IMR-90 (cell line): ENCODE measurements around the gene DCP1A. TPM values are rescaled to one million over a fixed set of nuclear protein-coding genes. Genes with fewer than 3 reads are reported as not detected.

ENCODE experiments used
- ATAC-seq: fragments of 200-7000 bp; cut with Tn5 transposase; 2 replicates; pipeline ENCODE4 v1.9.1; 2020; ENCODE audit warnings: low read depth, mild to moderate bottlenecking, moderate library complexity
- BruUV-seq: library from RNA; stranded (reverse); fragments of 400-500 nt; replicated peaks from 2 replicates; lab custom pipeline; 2021; lab: Mats Ljungman, UMichigan
- CTCF ChIA-PET: fragments of 300-600 bp; formaldehyde crosslinking; extraction: SDS; loops from one replicate; lab custom pipeline; 2021; ENCODE audit warnings: antibody characterized with exemption; lab: Yijun Ruan, JAX
- POLR2A ChIA-PET: fragments of 300-600 bp; sonication (Branson Sonifier 250); formaldehyde crosslinking; loops from one replicate; lab custom pipeline; 2022; ENCODE audit warnings: antibody characterized with exemption; ENCODE audit not compliant: unreplicated experiment; lab: Charles Lee
- DNase-seq: peaks from one replicate; pipeline ENCODE4 v3.0.0; 2013
- H2AFZ ChIP-seq: replicated peaks from 2 replicates; pipeline ENCODE3; 2013; ENCODE audit warnings: low read length, mild to moderate bottlenecking; ENCODE audit not compliant: poor library complexity
- H2AK5ac ChIP-seq: 2 replicates; pipeline ENCODE4 v1.6.1; 2013; ENCODE audit warnings: low read depth, low read length, inconsistent platforms
- H2AK9ac ChIP-seq: replicated peaks from 2 replicates; pipeline ENCODE3; 2013; ENCODE audit warnings: mild to moderate bottlenecking, low read depth, low read length, moderate library complexity; ENCODE audit not compliant: poor library complexity
- H2BK120ac ChIP-seq: 2 replicates; pipeline ENCODE4 v1.6.1; 2013; ENCODE audit warnings: low read depth, low read length, inconsistent platforms
- H2BK15ac ChIP-seq: 3 replicates; pipeline ENCODE4 v1.6.1; 2013; ENCODE audit warnings: low read depth, low read length, inconsistent platforms
- H2BK20ac ChIP-seq: 2 replicates; pipeline ENCODE4 v1.6.1; 2013; ENCODE audit warnings: low read depth, mild to moderate bottlenecking, inconsistent platforms, low read length, moderate library complexity
- H2BK5ac ChIP-seq: 2 replicates; pipeline ENCODE4 v1.6.1; 2013; ENCODE audit warnings: mild to moderate bottlenecking, low read depth, low read length, inconsistent platforms; ENCODE audit not compliant: poor library complexity, severe bottlenecking
- H3K14ac ChIP-seq: replicated peaks from 2 replicates; pipeline ENCODE4 v1.6.1; 2013; ENCODE audit warnings: low read depth, low read length, inconsistent platforms
- H3K18ac ChIP-seq: 2 replicates; pipeline ENCODE4 v1.6.1; 2013; ENCODE audit warnings: low read depth, low read length, control low read depth
- H3K23ac ChIP-seq: 2 replicates; pipeline ENCODE4 v1.6.1; 2013; ENCODE audit warnings: low read depth, low read length, inconsistent platforms
- H3K27ac ChIP-seq: 2 replicates; pipeline ENCODE4 v1.5.1; 2013; ENCODE audit warnings: mild to moderate bottlenecking, control low read depth, low read length; ENCODE audit not compliant: insufficient read depth
- H3K27me3 ChIP-seq: 2 replicates; pipeline ENCODE4 v1.6.1; 2013; ENCODE audit warnings: low read length; ENCODE audit not compliant: control insufficient read depth, insufficient read depth
- H3K36me3 ChIP-seq: 2 replicates; pipeline ENCODE4 v1.6.1; 2013; ENCODE audit warnings: low read length, mixed read lengths; ENCODE audit not compliant: control insufficient read depth, insufficient read depth
- H3K4ac ChIP-seq: 2 replicates; pipeline ENCODE4 v1.6.1; 2013; ENCODE audit warnings: low read depth, low read length, inconsistent platforms
- H3K4me1 ChIP-seq: 2 replicates; pipeline ENCODE4 v1.6.1; 2013; ENCODE audit warnings: low read length, mixed read lengths; ENCODE audit not compliant: control insufficient read depth, insufficient read depth
- H3K4me2 ChIP-seq: 2 replicates; pipeline ENCODE4 v1.6.1; 2013; ENCODE audit warnings: low read depth, mild to moderate bottlenecking, control low read depth, low read length, moderate library complexity
- H3K4me3 ChIP-seq: 2 replicates; pipeline ENCODE4 v1.5.1; 2013; ENCODE audit warnings: low read depth, mild to moderate bottlenecking, control low read depth, low read length, moderate library complexity; ENCODE audit not compliant: insufficient read depth
- H3K56ac ChIP-seq: 2 replicates; pipeline ENCODE4 v1.6.1; 2013; ENCODE audit warnings: low read length, inconsistent platforms; ENCODE audit not compliant: insufficient read depth; ENCODE audit errors: extremely low read depth
- H3K79me1 ChIP-seq, 2 experiments: 2 replicates each; pipeline ENCODE4 v1.6.1; 2013; ENCODE audit warnings: low read length in 2 of 2, inconsistent platforms in 1 of 2, low read depth in 1 of 2
- H3K9ac ChIP-seq: 2 replicates; pipeline ENCODE4 v1.6.1; 2013; ENCODE audit warnings: low read depth, low read length, control low read depth
- H3K9me1 ChIP-seq: 2 replicates; pipeline ENCODE4 v1.6.1; 2013; ENCODE audit warnings: low read length, inconsistent platforms; ENCODE audit not compliant: insufficient read depth
- H3K9me3 ChIP-seq: 2 replicates; pipeline ENCODE4 v1.6.1; 2013; ENCODE audit warnings: low read length; ENCODE audit not compliant: control insufficient read depth, insufficient read depth
- H4K20me1 ChIP-seq: 2 replicates; pipeline ENCODE4 v1.6.1; 2013; ENCODE audit warnings: low read length, inconsistent platforms; ENCODE audit not compliant: insufficient read depth
- H4K5ac ChIP-seq: 2 replicates; pipeline ENCODE4 v1.6.1; 2013; ENCODE audit warnings: mild to moderate bottlenecking, low read depth, low read length, control low read depth
- H4K8ac ChIP-seq, 2 experiments: 2 replicates each; pipeline ENCODE4 v1.6.1; 2013; ENCODE audit warnings: low read depth in 2 of 2, low read length in 2 of 2, control low read depth in 1 of 2, inconsistent platforms in 1 of 2
- H4K91ac ChIP-seq: 2 replicates; pipeline ENCODE4 v1.6.1; 2013; ENCODE audit warnings: low read depth, low read length, inconsistent platforms; ENCODE audit not compliant: insufficient read depth
- BHLHE40 ChIP-seq: fragments of 150-350 bp; IDR thresholded peaks from 2 replicates; pipeline ENCODE4 v1.6.1; 2016; ENCODE audit warnings: mild to moderate bottlenecking, low read depth, low read length
- CEBPB ChIP-seq: IDR thresholded peaks from 2 replicates; pipeline ENCODE4 v1.6.1; 2012; ENCODE audit warnings: low read depth, low read length, improper control_type of control experiment
- CHD1 ChIP-seq: IDR thresholded peaks from 2 replicates; pipeline ENCODE4 v1.6.1; 2012; ENCODE audit warnings: low read depth, low read length, improper control_type of control experiment
- FOS ChIP-seq: fragments of 150-350 bp; IDR thresholded peaks from 2 replicates; pipeline ENCODE4 v1.6.1; 2016; ENCODE audit warnings: low read depth, low read length
- MAFK ChIP-seq: IDR thresholded peaks from 2 replicates; pipeline ENCODE4 v1.6.1; 2012; ENCODE audit warnings: low read depth, low read length, improper control_type of control experiment
- MAZ ChIP-seq: IDR thresholded peaks from 2 replicates; pipeline ENCODE4 v1.6.1; 2012; ENCODE audit warnings: low read depth, mild to moderate bottlenecking, low read length, improper control_type of control experiment, moderate library complexity, borderline replicate concordance
- MXI1 ChIP-seq: IDR thresholded peaks from 2 replicates; pipeline ENCODE4 v1.6.1; 2012; ENCODE audit warnings: low read depth, mild to moderate bottlenecking, low read length, moderate library complexity, borderline replicate concordance
- NFE2L2 ChIP-seq: fragments of 150-350 bp; IDR thresholded peaks from 2 replicates; pipeline ENCODE4 v1.6.1; 2016; ENCODE audit warnings: low read depth, mild to moderate bottlenecking, low read length
- POLR2A ChIP-seq: IDR thresholded peaks from 2 replicates; pipeline ENCODE4 v1.6.1; 2012; ENCODE audit warnings: mild to moderate bottlenecking, low read depth, low read length
- RAD21 ChIP-seq: IDR thresholded peaks from 2 replicates; pipeline ENCODE4 v1.6.1; 2012; ENCODE audit warnings: low read length, improper control_type of control experiment
- RCOR1 ChIP-seq: IDR thresholded peaks from 2 replicates; pipeline ENCODE4 v1.6.1; 2012; ENCODE audit warnings: mild to moderate bottlenecking, low read length, improper control_type of control experiment; ENCODE audit not compliant: insufficient replicate concordance
- RFX5 ChIP-seq: IDR thresholded peaks from 2 replicates; pipeline ENCODE4 v1.8.0; 2012; ENCODE audit warnings: low read depth, mild to moderate bottlenecking, low read length, moderate library complexity
- SMC3 ChIP-seq: fragments of 150-350 bp; IDR thresholded peaks from 2 replicates; pipeline ENCODE4 v1.6.1; 2016; ENCODE audit warnings: low read depth, mild to moderate bottlenecking, antibody characterized with exemption, low read length, moderate library complexity
- USF2 ChIP-seq: fragments of 150-350 bp; IDR thresholded peaks from 2 replicates; pipeline ENCODE4 v1.6.1; 2017; ENCODE audit warnings: mild to moderate bottlenecking, antibody characterized with exemption, low read length, low read depth
- WGBS, 2 experiments: methylation state at CpG; one replicate each; pipeline versions ENCODE4 v1.1.5 to v1.1.7; 2013; ENCODE audit warnings: missing lambda C conversion rate in 2 of 2; ENCODE audit not compliant: insufficient read length in 1 of 2; ENCODE audit errors: extremely low coverage in 2 of 2; 5-methylcytosine and 5-hydroxymethylcytosine counted together
- dilution Hi-C: fragments of 300-500 bp; cut with HindIII; formaldehyde crosslinking; loops from one replicate; pipeline ENCODE4 v1.14.3; 2018; ENCODE audit warnings: low sequenced_read_pairs; ENCODE audit not compliant: unreplicated experiment
- in situ Hi-C: fragments of 300-500 bp; cut with MboI; formaldehyde crosslinking; loops from 3 replicates; pipeline ENCODE4 v1.14.3; 2019; ENCODE audit warnings: low sequenced_read_pairs, inconsistent platforms, mixed read lengths
- intact Hi-C: fragments of 100-400 bp; cut with micrococcal nuclease; formaldehyde crosslinking; loops from 2 replicates; pipeline ENCODE4 v1.10.0; 2022
- polyA plus RNA-seq, 3 experiments: library from polyadenylated mRNA; depleted of rRNA; stranded (reverse); fragments of >200 nt; gene quantifications; 2 replicates each; pipeline ENCODE4 v1.2.3, GENCODE V29; 2012; ENCODE audit warnings: low replicate concordance in 1 of 3
- total RNA-seq: library from RNA; depleted of rRNA; stranded (reverse); fragments of >200 nt; gene quantifications from 2 replicates; pipeline ENCODE4 v1.2.3, GENCODE V29; 2012
- TF ChIP-seq, protein P1 (sequence below): fragments of 150-350 bp; IDR thresholded peaks from 2 replicates; pipeline ENCODE4 v1.6.1; 2016; ENCODE audit warnings: low read depth, mild to moderate bottlenecking, low read length, moderate library complexity, borderline replicate concordance
- TF ChIP-seq, protein P2 (sequence below): conservative IDR thresholded peaks from 2 replicates; pipeline ENCODE4 v1.5.1; 2012; ENCODE audit warnings: mild to moderate bottlenecking, low read depth, low read length, improper control_type of control experiment

Gene DCP1A
- total and polyA plus RNA-seq, 2 of the 4 experiments (the other 2 are of a cell fraction) = 13.2 to 30.1 TPM

GRCh38 chr3:53282581-53282980 lies 64.8 kb downstream of the DCP1A start:
- POLR2A ChIA-PET = no interaction called here
- no peak overlapping the region for H4K8ac ChIP-seq
- no peak overlapping the region for H2BK20ac ChIP-seq
- no peak overlapping the region for H3K4me2 ChIP-seq
- WGBS, 2 experiments = no CpG with 5 or more reads among the region's 8 CpGs
- in situ Hi-C loops = loop anchor here (25.0 kb wide), 1 partner anchor 605 kb away; the partner anchor contains the start of genes ACTR8 and SELENOK
- no peak overlapping the region for H3K18ac ChIP-seq
- H3K4me3 ChIP-seq = no peak overlapping the region
- no peaks in the 10 kb centered on the region for H4K20me1 ChIP-seq
- intact Hi-C loops = no loop called here
- H3K9me1 ChIP-seq = peaks cover 6% of the 10 kb centered on the region; the same call in 1 of the 2 replicates
- CTCF ChIA-PET = no interaction called here
- no peak overlapping the region for H2BK5ac ChIP-seq
- TF ChIP-seq POLR2A = no peak
- TF ChIP-seq BHLHE40 = no peak
- no peak for TF ChIP-seq MAFK
- TF ChIP-seq CHD1 = no peak
- TF ChIP-seq MAZ = no peak
- no peak for TF ChIP-seq USF2
- TF ChIP-seq MXI1 = no peak
- no peak for TF ChIP-seq SMC3
- TF ChIP-seq RFX5 = no peak
- no peak for TF ChIP-seq RCOR1
- no peak for TF ChIP-seq NFE2L2
- TF ChIP-seq FOS = no peak
- TF ChIP-seq, protein P1, sequence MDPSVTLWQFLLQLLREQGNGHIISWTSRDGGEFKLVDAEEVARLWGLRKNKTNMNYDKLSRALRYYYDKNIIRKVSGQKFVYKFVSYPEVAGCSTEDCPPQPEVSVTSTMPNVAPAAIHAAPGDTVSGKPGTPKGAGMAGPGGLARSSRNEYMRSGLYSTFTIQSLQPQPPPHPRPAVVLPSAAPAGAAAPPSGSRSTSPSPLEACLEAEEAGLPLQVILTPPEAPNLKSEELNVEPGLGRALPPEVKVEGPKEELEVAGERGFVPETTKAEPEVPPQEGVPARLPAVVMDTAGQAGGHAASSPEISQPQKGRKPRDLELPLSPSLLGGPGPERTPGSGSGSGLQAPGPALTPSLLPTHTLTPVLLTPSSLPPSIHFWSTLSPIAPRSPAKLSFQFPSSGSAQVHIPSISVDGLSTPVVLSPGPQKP = no peak
- TF ChIP-seq CEBPB = no peak
- TF ChIP-seq RAD21 = no peak
- TF ChIP-seq, protein P2, sequence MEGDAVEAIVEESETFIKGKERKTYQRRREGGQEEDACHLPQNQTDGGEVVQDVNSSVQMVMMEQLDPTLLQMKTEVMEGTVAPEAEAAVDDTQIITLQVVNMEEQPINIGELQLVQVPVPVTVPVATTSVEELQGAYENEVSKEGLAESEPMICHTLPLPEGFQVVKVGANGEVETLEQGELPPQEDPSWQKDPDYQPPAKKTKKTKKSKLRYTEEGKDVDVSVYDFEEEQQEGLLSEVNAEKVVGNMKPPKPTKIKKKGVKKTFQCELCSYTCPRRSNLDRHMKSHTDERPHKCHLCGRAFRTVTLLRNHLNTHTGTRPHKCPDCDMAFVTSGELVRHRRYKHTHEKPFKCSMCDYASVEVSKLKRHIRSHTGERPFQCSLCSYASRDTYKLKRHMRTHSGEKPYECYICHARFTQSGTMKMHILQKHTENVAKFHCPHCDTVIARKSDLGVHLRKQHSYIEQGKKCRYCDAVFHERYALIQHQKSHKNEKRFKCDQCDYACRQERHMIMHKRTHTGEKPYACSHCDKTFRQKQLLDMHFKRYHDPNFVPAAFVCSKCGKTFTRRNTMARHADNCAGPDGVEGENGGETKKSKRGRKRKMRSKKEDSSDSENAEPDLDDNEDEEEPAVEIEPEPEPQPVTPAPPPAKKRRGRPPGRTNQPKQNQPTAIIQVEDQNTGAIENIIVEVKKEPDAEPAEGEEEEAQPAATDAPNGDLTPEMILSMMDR = no peak
- ATAC-seq (no peak), DNase-seq (no peak)
- no peak overlapping the region for H2BK120ac ChIP-seq
- no peak overlapping the region for H4K5ac ChIP-seq
- no peak overlapping the region for H3K27ac ChIP-seq
- BruUV-seq = no TSS peak
- H2AFZ ChIP-seq = no peak overlapping the region
- no peak overlapping the region for H3K4ac ChIP-seq
- no peak overlapping the region for H2AK5ac ChIP-seq
- no peaks in the 10 kb centered on the region for H3K9me3 ChIP-seq
- H2AK9ac ChIP-seq = no peak overlapping the region
- H2BK15ac ChIP-seq = no peak overlapping the region
- no peak overlapping the region for H3K14ac ChIP-seq
- H3K56ac ChIP-seq = no peak overlapping the region
- peaks cover 16% of the 10 kb centered on the region for H3K36me3 ChIP-seq
- no peaks in the 10 kb centered on the region for H3K27me3 ChIP-seq
- dilution Hi-C loops = no loop called here
- no peak overlapping the region for H3K9ac ChIP-seq
- H3K79me1 ChIP-seq = peaks cover 0 to 3% of the 10 kb centered on the region in 2 experiments; a peak in 1 of 4 replicates
- H3K4me1 ChIP-seq = peaks cover 4% of the 10 kb centered on the region
- H4K91ac ChIP-seq = no peak overlapping the region
- no peak overlapping the region for H3K23ac ChIP-seq
